Chondrocyte (in vitro differentiated cells): ENCODE results near the gene PASK. TPM values are rescaled to one million over a fixed set of nuclear protein-coding genes. Genes with fewer than 3 reads are reported as not detected.
"Not testable (repeated sequence)": the region's sequence is repeated elsewhere in the genome, so short reads cannot be mapped to it uniquely, and the experiment has no call there.

ENCODE experiments used
- DNase-seq: peaks from one replicate; pipeline ENCODE4 v3.0.0; 2021; ENCODE audit warnings: mixed read lengths, low spot score
- H3K27ac Mint-ChIP-seq: one replicate; pipeline ENCODE4 v1.8.0; 2021; ENCODE audit warnings: mild to moderate bottlenecking, moderate library complexity, mixed read lengths; ENCODE audit not compliant: unreplicated experiment
- H3K27me3 Mint-ChIP-seq: 2 replicates; pipeline ENCODE4 v1.8.0; 2021; ENCODE audit warnings: low read depth, mixed read lengths
- H3K36me3 Mint-ChIP-seq: 2 replicates; pipeline ENCODE4 v1.8.0; 2021; ENCODE audit warnings: low read depth, mixed read lengths
- H3K4me1 Mint-ChIP-seq: 2 replicates; pipeline ENCODE4 v1.8.0; 2021; ENCODE audit warnings: low read depth, mild to moderate bottlenecking, mixed read lengths
- H3K4me3 Mint-ChIP-seq: one replicate; pipeline ENCODE4 v1.8.0; 2021; ENCODE audit warnings: mild to moderate bottlenecking, moderate library complexity, mixed read lengths; ENCODE audit not compliant: unreplicated experiment
- H3K9me3 Mint-ChIP-seq: 2 replicates; pipeline ENCODE4 v1.8.0; 2021; ENCODE audit warnings: low read depth, mixed read lengths
- CTCF ChIP-seq: fragments of 200-600 bp; sonication (generic); IDR thresholded peaks from 2 replicates; pipeline ENCODE4 v1.5.0; 2021; ENCODE audit warnings: antibody characterized with exemption, mild to moderate bottlenecking, moderate library complexity
- total RNA-seq: library from RNA; stranded (reverse); gene quantifications from 3 replicates; pipeline ENCODE4 v1.2.1, GENCODE V29; 2021

PASK gene
- total RNA-seq, 1 donor from 2014 or later: 4.5 TPM

- no peak for DNase-seq
- Mint-ChIP-seq H3K36me3 (peaks cover 33% of the 10 kb centered on the region), H3K4me1 (peaks cover 15% of the 10 kb centered on the region), H3K27me3 (no peaks in the 10 kb centered on the region), H3K27ac (no peak overlapping the region), H3K4me3 (no peak overlapping the region), H3K9me3 (no peaks in the 10 kb centered on the region)
- no peak for TF ChIP-seq CTCF
Observed at GRCh38 chr2:241094924-241095420, 54.3 kb downstream of the PASK start.

GRCh38 chr2:241094172-241094571, 55.1 kb downstream of the PASK start:
- Mint-ChIP-seq H3K27ac (no peak overlapping the region), H3K36me3 (peaks cover 37% of the 10 kb centered on the region), H3K4me3 (no peak overlapping the region), H3K9me3 (no peaks in the 10 kb centered on the region), H3K4me1 (peaks cover 15% of the 10 kb centered on the region), H3K27me3 (no peaks in the 10 kb centered on the region)
- DNase-seq: no peak
- TF ChIP-seq CTCF: no peak

GRCh38 chr2:241093133-241093781, 56.0 kb downstream of the PASK start:
- peaks cover 39% of the 10 kb centered on the region for H3K36me3 Mint-ChIP-seq
- not testable (repeated sequence) for H3K4me3 Mint-ChIP-seq

GRCh38 chr2:241092677-241093076, 56.6 kb downstream of the PASK start:
- Mint-ChIP-seq H3K36me3 (peaks cover 44% of the 10 kb centered on the region), H3K27ac (peak overlapping the region; percentile 71), H3K9me3 (no peaks in the 10 kb centered on the region), H3K4me3 (no peak overlapping the region), H3K27me3 (no peaks in the 10 kb centered on the region), H3K4me1 (peaks cover 15% of the 10 kb centered on the region)
- no peak for TF ChIP-seq CTCF
- DNase-seq: no peak

More at GRCh38 chr2:241093133-241093781, 56.0 kb downstream of the PASK start:
- Mint-ChIP-seq H3K27ac (peak overlapping the region; percentile 71), H3K4me1 (peaks cover 15% of the 10 kb centered on the region)
- not testable (repeated sequence) for H3K9me3 Mint-ChIP-seq, DNase-seq, H3K27me3 Mint-ChIP-seq

- DNase-seq: no peak
- Mint-ChIP-seq H3K27ac (no peak overlapping the region), H3K4me3 (no peak overlapping the region), H3K4me1 (peaks cover 15% of the 10 kb centered on the region), H3K36me3 (peaks cover 42% of the 10 kb centered on the region), H3K27me3 (no peaks in the 10 kb centered on the region), H3K9me3 (no peaks in the 10 kb centered on the region)
- no peak for TF ChIP-seq CTCF
Observed at GRCh38 chr2:241091734-241092445, 57.4 kb downstream of the PASK start.
